ENCODE data around the gene RNF145.

GRCh38 chr5:159161361-159162214 is 47.8 kb downstream of the RNF145 start:
- TF ChIP-seq CTCF (conservative IDR thresholded peaks at IDR 0.05) (no peak), ZFX (IDR thresholded peaks at IDR 0.05) (no peak)
